AG09309 (cell line): Measurements from ENCODE around the gene ARHGAP36.

Experiments
- DNase-seq: peaks from one replicate; pipeline ENCODE4 v3.0.0-alpha.2; 2010; ENCODE audit warnings: low read depth
- H3K4me3 ChIP-seq: 2 replicates; pipeline ENCODE4 v1.5.1; 2011; ENCODE audit warnings: mild to moderate bottlenecking, low read depth, low read length, moderate library complexity; ENCODE audit not compliant: control insufficient read depth
- TF ChIP-seq, protein P1 (sequence below): IDR thresholded peaks from 2 replicates; pipeline ENCODE4 v1.5.1; 2011; ENCODE audit warnings: mild to moderate bottlenecking, low read depth, low read length, inconsistent platforms; ENCODE audit not compliant: insufficient read depth, control insufficient read depth; ENCODE audit errors: missing control alignments

The ARHGAP36 gene

DNA sequence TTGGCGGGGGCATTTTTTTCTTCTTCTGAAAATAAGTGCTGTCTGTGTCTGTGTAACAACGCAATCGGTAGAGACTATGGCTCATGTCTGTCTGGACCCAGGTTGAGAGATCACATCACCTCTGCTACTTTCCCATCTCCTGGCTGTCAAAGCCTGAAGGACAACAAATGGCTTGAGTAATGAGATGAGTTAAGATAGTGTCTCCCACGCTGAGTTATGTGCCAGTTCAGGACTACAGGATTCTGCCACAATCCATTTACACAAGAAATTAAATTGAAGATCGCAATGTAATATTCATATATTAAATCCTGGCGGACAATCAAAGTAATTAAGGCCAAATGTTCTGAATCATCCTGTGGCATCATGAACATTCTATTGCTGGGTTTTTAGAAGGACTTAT, 16.5 kb upstream of the ARHGAP36 start:
- TF ChIP-seq, protein P1, sequence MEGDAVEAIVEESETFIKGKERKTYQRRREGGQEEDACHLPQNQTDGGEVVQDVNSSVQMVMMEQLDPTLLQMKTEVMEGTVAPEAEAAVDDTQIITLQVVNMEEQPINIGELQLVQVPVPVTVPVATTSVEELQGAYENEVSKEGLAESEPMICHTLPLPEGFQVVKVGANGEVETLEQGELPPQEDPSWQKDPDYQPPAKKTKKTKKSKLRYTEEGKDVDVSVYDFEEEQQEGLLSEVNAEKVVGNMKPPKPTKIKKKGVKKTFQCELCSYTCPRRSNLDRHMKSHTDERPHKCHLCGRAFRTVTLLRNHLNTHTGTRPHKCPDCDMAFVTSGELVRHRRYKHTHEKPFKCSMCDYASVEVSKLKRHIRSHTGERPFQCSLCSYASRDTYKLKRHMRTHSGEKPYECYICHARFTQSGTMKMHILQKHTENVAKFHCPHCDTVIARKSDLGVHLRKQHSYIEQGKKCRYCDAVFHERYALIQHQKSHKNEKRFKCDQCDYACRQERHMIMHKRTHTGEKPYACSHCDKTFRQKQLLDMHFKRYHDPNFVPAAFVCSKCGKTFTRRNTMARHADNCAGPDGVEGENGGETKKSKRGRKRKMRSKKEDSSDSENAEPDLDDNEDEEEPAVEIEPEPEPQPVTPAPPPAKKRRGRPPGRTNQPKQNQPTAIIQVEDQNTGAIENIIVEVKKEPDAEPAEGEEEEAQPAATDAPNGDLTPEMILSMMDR: no peak
- DNase-seq: no peak

DNA sequence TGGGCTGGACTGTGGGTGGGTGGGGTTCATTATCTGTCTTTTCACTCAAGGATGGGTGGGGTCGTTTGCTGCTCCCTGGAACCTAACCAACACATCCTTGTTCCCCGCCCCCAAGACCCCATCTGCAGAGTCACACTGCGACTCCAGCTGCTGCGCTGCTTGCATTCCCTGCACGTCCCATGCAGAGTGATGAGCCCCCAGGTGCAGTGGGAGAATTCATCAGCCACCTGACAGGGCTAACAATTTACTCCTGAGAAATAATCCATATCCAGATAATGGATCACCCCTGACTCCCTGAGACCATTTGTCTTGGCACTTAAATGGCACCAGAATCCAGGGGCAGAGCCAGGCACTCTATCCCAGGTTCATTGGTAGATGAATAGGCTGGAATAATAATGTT, 12.4 kb upstream of the ARHGAP36 start:
- no peak overlapping the region for H3K4me3 ChIP-seq
- TF ChIP-seq, protein P1: no peak
- no peak for DNase-seq

More for the DNA sequence above, 16.5 kb upstream of the ARHGAP36 start:
- no peak overlapping the region for H3K4me3 ChIP-seq

DNA sequence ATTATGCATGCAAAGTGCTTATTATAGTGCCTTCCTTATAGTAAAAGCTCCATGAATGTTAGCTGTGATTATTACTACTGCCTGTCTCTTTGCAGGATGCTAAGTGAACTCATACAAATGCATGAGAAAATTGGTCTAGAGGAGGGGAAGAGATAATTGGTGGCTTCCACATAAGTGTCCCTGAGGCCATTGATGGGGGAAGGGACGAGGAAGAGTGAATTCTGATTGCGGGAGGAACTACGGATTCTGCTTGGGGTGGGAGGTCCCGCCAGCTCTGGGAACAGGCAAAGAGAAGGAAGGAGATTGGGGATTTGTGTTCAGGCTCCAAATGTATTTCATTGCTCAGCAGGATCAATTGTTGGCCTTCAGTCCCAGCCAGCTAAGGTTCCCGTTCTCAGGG, 11.6 kb upstream of the ARHGAP36 start:
- TF ChIP-seq, protein P1: no peak
- no peak overlapping the region for H3K4me3 ChIP-seq
- no peak for DNase-seq

DNA sequence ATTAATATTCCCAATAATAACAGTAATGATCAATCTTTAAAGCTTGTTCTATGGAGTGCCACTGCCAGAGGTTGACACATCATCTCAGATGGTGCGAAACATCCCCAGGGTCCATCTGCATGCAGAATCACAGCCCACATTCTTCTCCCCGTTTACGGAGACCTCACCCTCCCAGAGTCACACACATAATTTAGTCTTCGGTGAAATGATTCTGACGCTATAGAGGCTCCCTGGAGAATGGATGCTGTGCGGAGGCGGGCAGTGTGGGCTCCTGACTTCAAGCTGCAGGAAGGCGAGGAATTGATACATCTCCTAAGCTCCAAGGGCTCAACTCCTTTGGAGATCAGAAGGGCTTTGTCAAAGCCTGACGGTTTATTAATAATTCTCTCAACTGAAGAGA, 11.0 kb upstream of the ARHGAP36 start:
- no peak for DNase-seq
- TF ChIP-seq, protein P1: no peak
- no peak overlapping the region for H3K4me3 ChIP-seq

DNA sequence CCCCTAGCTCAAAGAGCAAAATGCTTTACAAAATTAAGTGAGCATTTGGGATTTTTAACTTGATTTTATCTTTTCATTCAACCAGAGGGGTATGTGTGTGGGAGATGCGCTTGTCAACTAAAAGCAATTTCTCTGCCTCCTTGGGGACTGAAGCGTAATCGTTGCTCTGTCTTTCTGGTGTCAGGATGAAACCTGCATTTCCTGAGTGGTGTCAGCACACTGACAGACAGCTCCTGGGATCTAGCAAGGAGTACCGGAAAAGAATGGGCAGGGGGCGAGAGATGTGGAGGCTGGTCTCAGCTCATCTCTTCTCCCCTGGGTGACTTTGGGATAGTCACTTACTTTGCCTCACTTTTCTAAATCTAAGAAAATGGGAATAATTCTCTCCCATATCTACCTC, 5.1 kb upstream of the ARHGAP36 start:
- TF ChIP-seq, protein P1: no peak
- DNase-seq: no peak
- no peak overlapping the region for H3K4me3 ChIP-seq

DNA sequence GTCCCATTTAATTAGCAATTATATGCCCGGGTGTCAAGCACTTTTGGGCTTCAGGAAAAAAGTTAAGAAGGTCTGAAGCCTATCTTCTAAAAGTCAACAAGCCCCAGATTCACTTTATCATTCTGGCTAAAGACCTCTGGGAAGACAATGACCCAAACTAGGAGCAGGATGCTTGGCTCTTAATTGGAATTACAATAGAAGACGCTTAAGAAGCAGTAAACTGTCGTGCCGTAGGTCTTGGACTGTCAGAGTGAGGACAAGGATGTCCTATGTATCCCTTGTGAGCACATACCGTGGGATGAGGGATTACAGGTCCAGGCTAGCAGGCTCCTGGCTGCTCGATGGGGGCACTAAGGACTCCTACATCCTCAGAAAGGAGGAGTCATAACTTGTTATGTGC, 3.2 kb upstream of the ARHGAP36 start:
- TF ChIP-seq, protein P1: no peak
- no peak for DNase-seq
- no peak overlapping the region for H3K4me3 ChIP-seq

DNA sequence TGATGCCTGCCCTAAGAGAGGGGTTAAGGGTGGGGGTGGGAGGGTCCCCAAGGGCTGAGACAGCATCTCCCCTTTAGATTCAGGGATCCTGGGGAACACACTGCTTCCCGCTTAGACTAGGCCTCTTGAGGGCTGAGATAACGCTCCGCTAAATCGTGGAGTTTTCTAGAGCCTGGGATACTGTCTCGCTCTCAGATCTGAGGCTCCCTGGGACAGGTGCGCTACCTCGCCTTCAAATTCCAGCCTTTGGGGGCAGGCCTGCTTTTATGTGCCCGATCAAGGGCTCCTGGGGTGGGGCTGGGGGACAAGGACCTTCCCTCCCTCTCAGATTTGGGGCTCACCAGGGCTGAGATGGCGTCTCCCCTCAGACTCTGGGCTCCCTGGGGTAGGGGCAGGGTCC, 440 bp upstream of the ARHGAP36 start:
- TF ChIP-seq, protein P1: no peak
- no peak for DNase-seq
- H3K4me3 ChIP-seq: no peak overlapping the region
